GM10266 (cell line): ENCODE results near the gene RAC3.

ENCODE experiments used
- DNase-seq: peaks from one replicate; pipeline ENCODE4 v3.0.0; 2012; ENCODE audit errors: extremely low spot score
- TF ChIP-seq, protein P1 (sequence below): IDR thresholded peaks from 2 replicates; pipeline ENCODE4 v1.5.1; 2012; ENCODE audit warnings: mild to moderate bottlenecking, low read depth; ENCODE audit not compliant: control insufficient read depth, insufficient read depth; ENCODE audit errors: missing control alignments

RAC3 gene

DNA sequence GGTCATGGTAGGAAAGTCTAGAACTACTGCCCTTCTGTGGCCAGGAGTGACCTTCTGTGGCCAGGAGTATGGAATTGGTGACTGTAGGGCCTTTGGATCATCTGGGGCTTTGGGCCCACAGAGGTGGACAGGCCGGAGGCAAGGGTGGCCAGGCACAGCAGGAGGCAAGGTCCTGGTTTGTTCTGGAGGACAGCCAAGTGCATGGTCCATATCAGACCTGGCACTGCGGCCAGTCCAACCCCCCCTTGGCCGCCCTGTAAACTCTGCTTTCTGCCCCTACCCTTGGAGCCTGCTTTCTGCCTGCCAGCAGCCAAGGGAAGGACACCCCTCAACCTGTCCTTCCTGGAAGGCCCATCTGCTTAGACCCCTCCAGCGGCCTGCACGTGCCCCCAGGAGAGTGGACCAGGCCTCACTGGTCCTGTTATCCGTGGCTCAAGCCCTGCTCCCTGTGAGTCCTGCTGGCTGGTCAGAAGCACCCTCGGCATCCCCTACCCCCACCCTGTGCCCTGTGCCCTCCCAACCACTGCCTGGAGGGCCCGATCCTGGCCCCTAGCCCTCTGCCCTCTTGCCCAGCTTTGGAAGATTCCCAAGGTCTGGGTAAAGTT, 8.3 kb downstream of the RAC3 start:
- TF ChIP-seq, protein P1, sequence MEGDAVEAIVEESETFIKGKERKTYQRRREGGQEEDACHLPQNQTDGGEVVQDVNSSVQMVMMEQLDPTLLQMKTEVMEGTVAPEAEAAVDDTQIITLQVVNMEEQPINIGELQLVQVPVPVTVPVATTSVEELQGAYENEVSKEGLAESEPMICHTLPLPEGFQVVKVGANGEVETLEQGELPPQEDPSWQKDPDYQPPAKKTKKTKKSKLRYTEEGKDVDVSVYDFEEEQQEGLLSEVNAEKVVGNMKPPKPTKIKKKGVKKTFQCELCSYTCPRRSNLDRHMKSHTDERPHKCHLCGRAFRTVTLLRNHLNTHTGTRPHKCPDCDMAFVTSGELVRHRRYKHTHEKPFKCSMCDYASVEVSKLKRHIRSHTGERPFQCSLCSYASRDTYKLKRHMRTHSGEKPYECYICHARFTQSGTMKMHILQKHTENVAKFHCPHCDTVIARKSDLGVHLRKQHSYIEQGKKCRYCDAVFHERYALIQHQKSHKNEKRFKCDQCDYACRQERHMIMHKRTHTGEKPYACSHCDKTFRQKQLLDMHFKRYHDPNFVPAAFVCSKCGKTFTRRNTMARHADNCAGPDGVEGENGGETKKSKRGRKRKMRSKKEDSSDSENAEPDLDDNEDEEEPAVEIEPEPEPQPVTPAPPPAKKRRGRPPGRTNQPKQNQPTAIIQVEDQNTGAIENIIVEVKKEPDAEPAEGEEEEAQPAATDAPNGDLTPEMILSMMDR, result no peak

DNA sequence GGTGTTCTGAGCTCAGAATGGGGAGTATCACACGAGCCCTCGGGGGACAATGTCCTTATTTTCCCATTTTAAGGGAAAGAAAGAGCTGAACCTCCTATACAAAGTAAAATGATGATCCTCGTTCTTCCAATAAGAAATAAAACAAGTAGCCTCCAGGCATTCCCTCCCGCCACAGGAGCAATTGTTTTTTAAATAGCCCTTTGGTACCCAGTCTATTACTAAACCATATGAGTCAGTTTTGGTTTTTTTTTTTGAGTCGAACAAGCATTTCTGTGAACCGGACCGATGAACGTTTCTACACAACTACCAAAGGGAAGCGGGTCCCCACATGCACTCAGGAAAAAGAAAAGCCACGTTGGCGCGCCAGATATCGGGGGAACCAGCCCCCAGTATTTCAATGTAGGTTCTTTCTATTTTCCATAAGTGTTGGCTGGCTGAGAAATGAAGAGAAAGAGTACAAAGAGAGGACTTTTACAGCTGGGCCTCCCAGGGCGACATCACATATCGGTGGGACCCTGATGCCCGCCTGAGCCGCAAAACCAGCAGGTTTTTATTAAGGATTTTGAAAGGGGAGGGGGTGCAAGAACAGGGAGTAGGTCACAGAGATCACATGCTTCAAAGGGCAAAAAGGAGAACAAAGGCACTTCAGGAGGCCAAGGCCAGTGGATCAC, 9.8 kb downstream of the RAC3 start:
- TF ChIP-seq, protein P1, result no peak
- no peak for DNase-seq

More for the DNA sequence above, 8.3 kb downstream of the RAC3 start:
- DNase-seq, result no peak

DNA sequence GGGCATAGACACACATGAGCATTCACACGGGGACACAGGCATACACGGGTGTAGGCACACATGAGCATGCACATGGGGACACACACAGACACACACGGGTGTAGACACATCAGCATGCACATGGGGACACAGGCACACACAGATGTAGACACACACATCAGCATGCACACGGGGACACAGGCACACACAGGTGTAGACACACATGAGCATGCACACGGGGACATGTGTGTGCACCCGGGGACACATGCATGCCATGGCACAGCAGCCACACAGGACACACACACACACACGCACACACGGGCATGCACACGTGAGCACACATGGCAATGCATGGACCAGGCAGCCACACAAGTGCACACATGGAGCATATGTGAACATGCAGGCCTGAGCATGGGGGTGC, 11.2 kb downstream of the RAC3 start:
- TF ChIP-seq, protein P1, result no peak
- DNase-seq, result no peak

DNA sequence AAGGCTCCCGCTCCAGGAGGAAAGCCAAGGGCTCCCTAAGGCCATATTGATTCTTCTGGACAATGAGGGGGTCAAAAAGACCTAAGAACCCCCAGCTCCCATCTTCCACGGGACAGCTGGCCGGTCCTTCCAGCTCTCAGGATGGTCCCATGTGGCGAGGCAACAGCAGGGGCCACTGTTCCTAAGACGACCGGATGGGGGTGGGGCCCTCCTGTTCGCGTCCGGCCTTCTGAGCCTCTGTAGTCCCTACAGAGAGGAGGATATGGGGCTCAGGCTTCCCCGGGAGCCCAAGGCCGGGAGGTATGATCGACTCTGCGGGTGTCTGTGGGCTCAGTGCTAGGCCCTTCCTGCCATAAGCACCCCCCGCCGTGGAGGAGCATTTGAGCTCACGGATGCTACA, 12.0 kb downstream of the RAC3 start:
- TF ChIP-seq, protein P1, result no peak
- no peak for DNase-seq

DNA sequence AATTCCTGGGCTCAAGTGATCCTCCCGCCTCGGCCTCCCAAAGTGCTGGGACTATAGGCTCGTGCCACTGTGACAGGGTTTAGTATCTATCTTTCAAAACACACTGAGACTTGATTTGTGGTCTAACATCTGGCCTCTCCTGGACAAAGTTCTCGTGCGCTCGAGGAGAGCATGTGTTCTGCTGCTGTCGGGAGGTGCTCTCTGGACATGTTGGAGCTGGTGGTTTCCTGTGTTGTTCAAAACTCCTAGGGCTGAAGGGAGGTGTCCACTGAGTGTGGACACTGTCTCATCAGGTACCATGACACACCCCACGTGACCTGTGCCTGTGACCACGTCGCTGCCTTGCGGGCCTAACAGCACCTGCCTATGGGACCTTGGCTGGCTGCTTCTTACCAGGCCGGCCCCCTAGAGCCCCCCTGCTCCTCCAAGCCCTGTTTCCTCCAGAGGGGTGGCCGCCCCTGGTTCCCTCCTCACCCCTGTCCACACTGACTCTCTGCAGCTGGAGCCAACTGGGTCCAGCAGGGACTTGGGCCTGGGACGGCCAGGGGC, 14.5 kb downstream of the RAC3 start:
- no peak for DNase-seq
- TF ChIP-seq, protein P1, result no peak

DNA sequence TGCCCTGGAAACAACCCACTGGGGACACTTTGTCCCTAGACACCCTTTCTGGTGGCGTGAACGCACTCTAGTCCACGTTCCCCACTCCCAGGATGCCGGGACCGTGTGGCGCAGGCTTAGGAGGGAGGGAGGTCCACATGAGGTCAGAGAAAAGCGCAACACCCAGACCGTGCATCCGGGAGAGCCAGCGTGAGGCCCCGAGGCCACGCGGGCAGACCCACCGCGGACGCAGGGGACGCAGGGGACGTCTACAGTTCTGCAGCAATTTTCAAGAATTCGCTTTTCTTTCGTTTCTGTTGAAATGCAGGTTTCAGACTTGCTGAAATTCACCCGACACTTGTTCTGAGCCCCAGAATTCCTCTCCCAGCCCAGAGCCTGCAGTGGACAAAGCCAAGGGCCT, 15.4 kb downstream of the RAC3 start:
- DNase-seq, result no peak
- TF ChIP-seq, protein P1, result no peak

DNA sequence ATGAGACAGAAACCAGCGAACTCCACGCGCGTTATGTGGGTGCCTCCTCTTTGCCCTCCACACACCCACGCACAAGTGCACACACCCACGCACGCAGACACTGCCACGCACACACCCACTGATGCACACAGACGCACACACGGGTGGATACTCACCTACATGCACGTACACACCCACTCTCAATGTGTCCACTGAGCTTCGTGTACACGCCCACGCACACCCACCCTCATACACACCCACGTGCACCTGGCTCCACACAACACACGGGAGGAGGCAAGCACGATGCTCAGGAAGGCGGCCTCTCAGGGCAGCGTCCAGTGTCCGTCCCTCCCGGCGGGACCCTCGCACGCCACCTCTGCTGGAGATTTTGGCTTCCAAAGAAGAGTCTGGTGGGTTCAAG, 15.9 kb downstream of the RAC3 start:
- no peak for DNase-seq
- TF ChIP-seq, protein P1, result no peak
